ENCODE results near the gene KRT4. TPM values are rescaled to one million over a fixed set of nuclear protein-coding genes. Genes with fewer than 3 reads are reported as not detected.

Gene KRT4
- total RNA-seq, 1 experiment from 2014 or later = 20.7 TPM

DNA sequence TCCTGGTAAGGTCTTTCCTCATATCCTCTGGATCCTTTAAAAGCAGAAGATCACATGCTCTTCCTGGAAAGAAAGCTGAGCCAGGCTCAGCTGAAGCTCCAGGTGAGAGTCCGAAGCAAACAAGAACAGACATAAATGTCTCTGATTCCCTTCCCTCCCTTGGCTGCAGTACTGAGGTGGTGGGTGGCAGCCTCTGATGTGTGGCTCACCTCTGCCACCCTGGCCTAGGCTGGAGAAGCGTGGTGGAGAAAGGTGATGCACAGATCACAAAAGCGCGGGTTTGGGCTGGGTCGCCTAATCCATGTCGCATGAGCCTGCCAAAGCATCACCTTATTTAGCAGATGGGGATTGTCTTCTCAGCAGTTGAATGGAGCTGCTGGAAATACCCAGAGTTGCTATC lies 34.0 kb downstream of the KRT4 start:
- H3K4me2 ChIP-seq (ENCODE audit: low read length) = no peak overlapping the region
- H3K9me3 ChIP-seq (ENCODE audit: low read length) = no peaks in the 10 kb centered on the region
- H3K4me1 ChIP-seq (ENCODE audit: insufficient read depth, low read length) = no peaks in the 10 kb centered on the region
- no peaks in the 10 kb centered on the region for H3K9me2 ChIP-seq (replicated peaks; ENCODE audit: low read length)
- ChIA-PET CTCF (no interaction called here), POLR2A (ENCODE audit: unreplicated experiment) (no interaction called here)
- no peaks in the 10 kb centered on the region for H3F3A ChIP-seq (ENCODE audit: low read length, unreplicated experiment)
- ATAC-seq (no peak), DNase-seq (no peak)
- BruUV-seq (replicated peaks) = no TSS peak
- no peak overlapping the region for H3K27ac ChIP-seq (ENCODE audit: low read length)
- H3K79me2 ChIP-seq (ENCODE audit: low read length) = no peaks in the 10 kb centered on the region
- H2AFZ ChIP-seq (ENCODE audit: low read length) = no peak overlapping the region
- H3K9ac ChIP-seq (ENCODE audit: low read length) = no peak overlapping the region
- H4K20me1 ChIP-seq (ENCODE audit: low read length) = no peaks in the 10 kb centered on the region
- H3K4me3 ChIP-seq (ENCODE audit: low read length) = no peak overlapping the region
- intact Hi-C loops (cut with micrococcal nuclease) = no loop called here
- TF ChIP-seq CTCF (conservative IDR thresholded peaks at IDR 0.05; ENCODE audit: low read depth, low read length) = no peak
- TF ChIP-seq EZH2 (IDR thresholded peaks at IDR 0.05; ENCODE audit: low read length, unreplicated experiment) = no peak
- no peak for TF ChIP-seq EZH2phosphoT487 (IDR thresholded peaks at IDR 0.05; ENCODE audit: borderline replicate concordance, low read length)
- H3K36me3 ChIP-seq (ENCODE audit: low read depth, low read length) = no peaks in the 10 kb centered on the region
- peaks cover 14% of the 10 kb centered on the region; the same call in 1 of the 2 replicates for H3K27me3 ChIP-seq (ENCODE audit: low read length)

- Histone ChIP-seq H3K4me1 (ENCODE audit: insufficient read depth, low read length) (no peaks in the 10 kb centered on the region), H2AFZ (ENCODE audit: low read length) (no peak overlapping the region), H3K79me2 (ENCODE audit: low read length) (no peaks in the 10 kb centered on the region), H3K36me3 (ENCODE audit: low read depth, low read length) (no peaks in the 10 kb centered on the region), H3K27ac (ENCODE audit: low read length) (no peak overlapping the region), H3K9ac (ENCODE audit: low read length) (no peak overlapping the region), H3K27me3 (ENCODE audit: low read length) (peaks cover 12% of the 10 kb centered on the region; the same call in 1 of the 2 replicates), H3K4me2 (ENCODE audit: low read length) (no peak overlapping the region), H4K20me1 (ENCODE audit: low read length) (no peaks in the 10 kb centered on the region), H3K9me2 (replicated peaks; ENCODE audit: low read length) (no peaks in the 10 kb centered on the region), H3K4me3 (ENCODE audit: low read length) (no peak overlapping the region), H3F3A (ENCODE audit: low read length, unreplicated experiment) (no peaks in the 10 kb centered on the region), H3K9me3 (ENCODE audit: low read length) (no peaks in the 10 kb centered on the region)
- BruUV-seq (replicated peaks) = no TSS peak
- no peak for ATAC-seq
- CTCF ChIA-PET = no interaction called here
- intact Hi-C loops (cut with micrococcal nuclease) = no loop called here
- TF ChIP-seq EZH2 (IDR thresholded peaks at IDR 0.05; ENCODE audit: low read length, unreplicated experiment) (no peak), CTCF (conservative IDR thresholded peaks at IDR 0.05; ENCODE audit: low read depth, low read length) (no peak), EZH2phosphoT487 (IDR thresholded peaks at IDR 0.05; ENCODE audit: borderline replicate concordance, low read length) (no peak)
- no peak for DNase-seq
- POLR2A ChIA-PET (ENCODE audit: unreplicated experiment) = no interaction called here
These were observed 35.1 kb downstream of the KRT4 start for GRCh38 chr12:52778833-52779232.

- H3K27ac ChIP-seq (ENCODE audit: low read length) = no peak overlapping the region
- no peak for TF ChIP-seq CTCF (conservative IDR thresholded peaks at IDR 0.05; ENCODE audit: low read depth, low read length)
- TF ChIP-seq EZH2phosphoT487 (IDR thresholded peaks at IDR 0.05; ENCODE audit: borderline replicate concordance, low read length) = no peak
- TF ChIP-seq EZH2 (IDR thresholded peaks at IDR 0.05; ENCODE audit: low read length, unreplicated experiment) = no peak
- no peak for ATAC-seq
- no peaks in the 10 kb centered on the region for H3F3A ChIP-seq (ENCODE audit: low read length, unreplicated experiment)
- no peak overlapping the region for H3K4me2 ChIP-seq (ENCODE audit: low read length)
- no peaks in the 10 kb centered on the region for H3K79me2 ChIP-seq (ENCODE audit: low read length)
- no peaks in the 10 kb centered on the region for H4K20me1 ChIP-seq (ENCODE audit: low read length)
- peaks cover 12% of the 10 kb centered on the region; the same call in 1 of the 2 replicates for H3K27me3 ChIP-seq (ENCODE audit: low read length)
- ChIA-PET POLR2A (ENCODE audit: unreplicated experiment) (no interaction called here), CTCF (no interaction called here)
- no peak overlapping the region for H2AFZ ChIP-seq (ENCODE audit: low read length)
- no peaks in the 10 kb centered on the region for H3K9me3 ChIP-seq (ENCODE audit: low read length)
- no peak overlapping the region for H3K4me3 ChIP-seq (ENCODE audit: low read length)
- no peaks in the 10 kb centered on the region for H3K9me2 ChIP-seq (replicated peaks; ENCODE audit: low read length)
- H3K4me1 ChIP-seq (ENCODE audit: insufficient read depth, low read length) = no peaks in the 10 kb centered on the region
- intact Hi-C loops (cut with micrococcal nuclease) = no loop called here
- no peak overlapping the region for H3K9ac ChIP-seq (ENCODE audit: low read length)
- no peaks in the 10 kb centered on the region for H3K36me3 ChIP-seq (ENCODE audit: low read depth, low read length)
- no peak for DNase-seq
- no TSS peak for BruUV-seq (replicated peaks)
These were observed 36.4 kb downstream of the KRT4 start for GRCh38 chr12:52777566-52777965.
